NCI-H2196 (cell line): ENCODE results near the gene CELF5.
A peak's percentile ranks its signal among the peaks of the same experiment; 100 is the strongest.
"Not testable (repeated sequence)": the region's sequence is repeated elsewhere in the genome, so short reads cannot be mapped to it uniquely, and the experiment has no call there.

Experiments
- DNase-seq: peaks from one replicate; lab custom pipeline; 2025; ENCODE audit not compliant: unreplicated experiment; lab: John Stamatoyannopoulos, UW

Gene CELF5

GRCh38 chr19:3206216-3206953 is 18.1 kb upstream of the CELF5 start:
- no peak for DNase-seq

DNA sequence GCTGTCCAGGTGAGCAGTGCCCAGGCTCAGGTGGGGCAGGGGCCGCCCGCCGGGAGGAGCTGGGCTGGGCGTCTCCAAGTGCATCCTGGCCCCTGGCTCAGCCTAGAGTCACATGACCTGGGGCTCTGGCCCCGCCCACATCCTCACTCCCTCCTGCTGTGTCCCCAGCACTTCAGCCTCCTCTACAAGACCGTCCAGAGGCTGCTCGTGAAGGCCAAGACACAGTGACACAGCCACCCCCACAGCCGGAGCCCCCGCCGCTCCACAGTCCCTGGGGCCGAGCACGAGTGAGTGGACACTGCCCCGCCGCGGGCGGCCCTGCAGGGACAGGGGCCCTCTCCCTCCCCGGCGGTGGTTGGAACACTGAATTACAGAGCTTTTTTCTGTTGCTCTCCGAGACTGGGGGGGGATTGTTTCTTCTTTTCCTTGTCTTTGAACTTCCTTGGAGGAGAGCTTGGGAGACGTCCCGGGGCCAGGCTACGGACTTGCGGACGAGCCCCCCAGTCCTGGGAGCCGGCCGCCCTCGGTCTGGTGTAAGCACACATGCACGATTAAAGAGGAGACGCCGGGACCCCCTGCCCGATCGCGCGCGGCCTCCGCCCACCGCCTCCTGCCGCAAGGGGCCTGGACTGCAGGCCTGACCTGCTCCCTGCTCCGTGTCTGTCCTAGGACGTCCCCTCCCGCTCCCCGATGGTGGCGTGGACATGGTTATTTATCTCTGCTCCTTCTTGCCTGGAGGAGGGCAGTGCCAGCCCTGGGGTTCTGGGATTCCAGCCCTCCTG is 16.8 kb upstream of the CELF5 start:
- DNase-seq: no peak

GRCh38 chr19:3208317-3209207 is 15.9 kb upstream of the CELF5 start:
- no peak for DNase-seq

DNA sequence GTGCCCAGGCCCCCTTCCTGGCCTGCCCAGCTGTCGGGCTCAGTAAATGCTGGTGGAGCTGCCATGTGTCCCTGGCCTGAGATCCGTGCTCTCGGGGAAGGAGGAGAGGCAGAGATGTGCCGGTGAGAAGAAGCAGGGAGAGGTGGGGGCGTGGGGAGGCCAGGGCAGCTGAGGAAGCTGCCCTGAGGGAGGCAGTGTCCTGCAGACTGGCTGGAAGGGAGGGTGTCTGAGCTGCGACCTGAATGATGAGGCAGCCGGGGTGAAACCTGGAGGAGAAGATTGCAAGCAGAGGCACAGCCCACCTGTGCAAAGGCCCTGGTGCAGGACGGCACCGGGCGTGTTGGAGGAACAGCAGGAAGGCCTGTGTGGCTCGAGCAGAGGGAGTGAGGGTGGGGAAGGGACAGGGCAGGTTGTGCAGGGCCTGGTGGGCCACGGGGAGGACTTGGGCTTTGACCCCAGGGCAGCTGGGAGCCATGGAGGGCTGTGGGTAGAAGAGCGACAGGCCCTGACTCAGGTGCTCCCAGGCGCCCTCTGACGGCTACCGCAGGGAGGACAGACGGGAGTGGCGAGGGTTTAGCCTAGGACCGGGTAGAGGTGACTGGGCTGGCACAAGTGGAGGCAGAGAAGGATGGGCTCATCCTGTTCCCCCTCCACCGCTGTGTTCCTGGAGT is 14.0 kb upstream of the CELF5 start:
- DNase-seq: peak; percentile 31

- no peak for DNase-seq
Observed at GRCh38 chr19:3211191-3211590, 13.3 kb upstream of the CELF5 start.

DNA sequence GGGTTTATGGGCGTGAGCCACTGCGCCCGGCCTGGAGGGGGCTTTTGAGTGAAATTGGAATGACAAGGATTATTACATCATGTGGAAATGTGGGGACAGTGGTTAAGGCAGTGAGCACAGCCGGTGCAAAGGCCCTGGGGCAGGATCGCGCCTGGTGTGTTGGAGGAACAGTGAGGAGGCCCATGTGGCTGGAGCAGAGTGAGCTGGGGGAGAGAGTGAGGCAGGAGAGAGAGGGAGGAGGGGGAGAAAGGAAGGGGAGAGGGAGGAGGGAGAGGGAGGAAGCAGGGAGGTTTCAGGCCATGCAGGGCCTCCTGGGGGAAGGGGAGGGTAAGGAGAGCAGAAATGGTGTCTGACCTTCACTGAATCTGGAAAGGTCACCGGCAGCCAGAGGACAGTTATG is 11.3 kb upstream of the CELF5 start:
- no peak for DNase-seq

- no peak for DNase-seq
Observed at GRCh38 chr19:3216874-3217273, 7.6 kb upstream of the CELF5 start.

DNA sequence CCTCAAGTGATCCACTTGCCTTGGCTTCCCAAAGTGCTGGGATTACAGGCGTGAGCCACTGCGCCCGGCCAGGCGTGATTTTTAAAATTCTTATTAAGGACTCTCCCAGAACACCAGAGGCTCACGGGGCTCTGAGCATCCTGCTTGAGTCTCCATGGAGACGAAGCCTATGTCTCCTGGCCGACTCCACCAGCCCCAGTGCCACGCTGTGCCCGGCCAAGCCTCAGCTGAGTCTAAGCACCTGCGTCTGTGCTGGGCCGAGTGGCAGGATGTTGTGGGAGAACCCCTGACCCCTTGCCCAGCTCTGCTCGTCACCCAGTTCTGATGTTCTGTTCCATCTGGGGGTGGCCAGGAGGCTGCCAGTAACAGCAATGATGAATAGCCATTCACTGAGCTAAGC is 3.9 kb upstream of the CELF5 start:
- no peak for DNase-seq

DNA sequence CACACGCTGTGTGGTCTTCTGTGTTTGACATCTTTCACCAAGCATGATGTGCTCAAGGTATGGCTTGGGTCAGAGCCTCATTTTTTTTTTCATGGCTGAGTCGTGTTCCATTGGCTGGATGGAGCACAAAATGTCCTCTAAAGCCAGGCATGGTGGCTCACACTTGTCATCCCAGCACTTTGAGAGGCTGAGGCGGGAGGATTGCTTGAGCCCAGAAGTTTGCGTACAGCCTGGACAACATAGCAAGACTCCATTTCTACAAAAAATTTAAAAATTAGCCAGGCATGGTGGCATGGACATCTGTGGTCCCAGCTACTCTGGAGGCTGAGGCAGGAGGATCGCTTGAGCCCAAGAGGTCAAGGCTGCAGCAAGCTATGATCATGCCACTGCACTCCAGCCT is 2.9 kb upstream of the CELF5 start:
- DNase-seq: not testable (repeated sequence)

DNA sequence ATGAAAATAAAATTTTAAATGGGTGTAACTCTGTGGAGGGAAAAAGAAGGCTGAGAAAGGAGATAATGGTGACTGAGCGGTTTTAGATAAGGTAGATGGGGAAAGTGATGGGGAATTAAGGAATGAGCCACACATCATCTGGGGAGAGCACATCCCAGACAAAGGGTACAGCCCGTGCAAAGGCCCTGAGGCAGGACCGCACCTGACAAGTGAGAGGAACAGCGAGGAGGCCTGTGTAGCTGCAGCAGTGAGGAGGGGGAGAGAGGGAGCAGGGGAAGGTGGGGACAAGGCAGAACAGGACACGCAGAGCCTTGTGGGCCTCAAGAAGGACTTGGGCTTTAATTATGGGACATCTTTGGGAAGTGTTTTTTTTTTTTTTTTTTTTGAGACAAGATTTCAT is 1.8 kb upstream of the CELF5 start:
- no peak for DNase-seq

DNA sequence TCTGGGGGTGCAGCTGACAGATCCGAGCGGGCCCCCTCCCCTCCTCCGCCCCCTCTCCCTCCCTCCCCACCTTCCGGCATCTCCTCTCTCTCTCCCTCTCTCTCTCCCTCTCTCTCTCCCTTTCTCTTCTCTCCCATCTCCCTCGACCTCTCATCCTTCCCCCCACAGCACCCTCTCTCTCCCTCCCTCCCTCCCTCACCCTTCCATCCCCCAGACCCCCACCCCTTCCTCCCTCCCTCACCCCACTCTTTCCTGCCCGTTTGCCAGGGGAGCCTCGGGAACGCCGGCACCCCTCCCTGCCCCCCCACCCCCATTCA is 666 bp downstream of the CELF5 start:
- no peak for DNase-seq

- DNase-seq: no peak
Observed at GRCh38 chr19:3225677-3226093, 1.2 kb downstream of the CELF5 start.

DNA sequence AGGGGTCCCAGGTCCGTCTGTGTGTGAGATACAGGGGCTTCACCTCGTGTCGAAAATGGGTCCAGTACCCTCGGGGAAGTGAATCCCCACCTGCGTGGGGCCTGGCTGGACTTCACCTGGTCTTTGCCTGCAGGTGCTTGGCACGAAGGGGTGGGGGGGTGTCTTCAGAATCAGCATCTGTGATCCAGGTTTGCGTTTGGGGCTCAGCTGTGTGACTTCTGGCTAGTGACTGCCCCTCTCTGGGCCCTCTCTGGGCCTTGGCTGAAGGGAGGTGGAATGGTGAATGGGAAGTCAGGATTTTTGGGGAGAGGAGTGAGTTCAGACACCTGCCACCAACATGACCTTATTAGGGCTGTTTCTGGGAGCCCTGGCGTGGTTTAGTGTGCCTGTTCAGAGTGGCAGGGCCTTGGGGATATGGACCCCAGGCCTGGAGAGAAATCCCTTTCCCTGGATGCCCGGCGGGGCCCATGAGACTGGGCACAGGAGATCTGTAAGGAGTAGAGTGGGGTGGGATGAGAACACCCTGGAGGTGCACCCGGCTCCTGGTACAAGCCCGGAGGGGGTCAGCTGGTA is 2.7 kb downstream of the CELF5 start:
- no peak for DNase-seq

DNA sequence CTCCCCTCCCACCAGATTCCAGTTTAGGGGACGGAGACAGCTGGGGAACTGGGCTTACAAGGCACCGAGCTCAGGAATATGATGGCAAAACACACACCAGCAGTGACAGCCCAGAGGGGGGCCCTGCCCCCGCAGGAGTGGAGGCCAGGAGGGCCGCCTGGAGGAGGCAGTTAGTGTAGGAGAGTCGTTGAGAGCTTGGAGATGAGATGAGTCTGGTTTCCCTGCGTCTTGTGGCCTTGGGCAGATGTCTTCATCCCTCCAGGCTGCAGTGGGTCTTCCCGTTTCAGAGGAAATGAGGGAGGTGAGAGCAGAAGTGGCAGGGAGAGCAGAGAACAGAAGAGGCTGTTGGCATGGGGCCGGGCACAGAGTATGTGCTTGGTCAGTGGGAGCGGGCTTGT is 4.9 kb downstream of the CELF5 start:
- no peak for DNase-seq

GRCh38 chr19:3229888-3230496 is 5.5 kb downstream of the CELF5 start:
- DNase-seq: no peak

DNA sequence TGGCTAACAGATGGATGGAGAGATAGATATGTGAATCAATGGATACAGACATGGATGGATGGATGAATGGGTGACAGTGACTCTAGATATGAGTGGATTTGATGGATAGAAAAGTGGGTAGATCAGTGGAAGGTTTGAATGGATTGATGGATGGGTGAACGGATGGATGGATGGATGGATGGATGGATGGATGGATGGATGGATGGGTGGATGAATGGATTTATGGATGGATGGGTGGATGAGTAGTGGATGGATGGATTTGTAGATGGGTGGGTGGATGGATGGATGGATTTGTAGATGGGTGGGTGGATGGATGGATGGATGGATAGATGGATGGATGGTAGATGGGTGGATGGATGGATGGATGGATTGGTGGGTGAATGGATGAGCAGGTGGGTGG is 6.8 kb downstream of the CELF5 start:
- no peak for DNase-seq

- DNase-seq: no peak
Observed at GRCh38 chr19:3233116-3233515, 8.7 kb downstream of the CELF5 start.

GRCh38 chr19:3233831-3234230 is 9.4 kb downstream of the CELF5 start:
- no peak for DNase-seq

GRCh38 chr19:3234800-3235199 is 10.3 kb downstream of the CELF5 start:
- DNase-seq: no peak

DNA sequence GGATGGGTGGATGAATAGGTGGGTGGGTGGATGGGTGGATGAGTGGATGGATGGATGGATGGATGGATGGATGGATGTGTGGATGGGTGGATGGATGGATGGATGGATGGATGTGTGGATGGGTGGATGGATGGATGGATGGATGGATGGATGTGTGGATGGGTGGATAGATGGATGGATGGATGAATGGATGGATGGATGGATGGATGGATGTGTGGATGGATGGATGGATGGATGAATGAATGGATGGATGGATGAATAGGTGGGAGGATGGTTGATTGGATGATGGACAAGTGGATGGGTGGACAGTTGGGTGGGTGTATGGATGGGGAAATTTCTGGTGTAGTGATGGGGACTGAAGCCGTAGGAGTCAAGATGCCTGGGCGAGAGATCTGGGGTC is 11.1 kb downstream of the CELF5 start:
- not testable (repeated sequence) for DNase-seq
